LoVo (cell line): ENCODE data around the gene TBC1D14.
"Not testable (repeated sequence)": the region's sequence is repeated elsewhere in the genome, so short reads cannot be mapped to it uniquely, and the experiment has no call there.

ENCODE experiments used
- DNase-seq: peaks from one replicate; pipeline ENCODE4 v3.0.0-alpha.2; 2016; ENCODE audit warnings: low spot score

Gene TBC1D14

GRCh38 chr4:7062816-7063215 is 153.2 kb downstream of the TBC1D14 start:
- DNase-seq = no peak

GRCh38 chr4:7063362-7063761 is 153.7 kb downstream of the TBC1D14 start:
- DNase-seq = no peak

GRCh38 chr4:7066006-7066405 is 156.4 kb downstream of the TBC1D14 start:
- DNase-seq = no peak

- DNase-seq = no peak
Observed at GRCh38 chr4:7066493-7066892, 156.9 kb downstream of the TBC1D14 start.

- no peak for DNase-seq
Observed at GRCh38 chr4:7067126-7067451, 157.5 kb downstream of the TBC1D14 start.

GRCh38 chr4:7067452-7068278 is 158.0 kb downstream of the TBC1D14 start, which contains the start of gene GRPEL1:
TSS of gene GRPEL1 (minus strand) at chr4:7068064. CDS start at chr4:7068032, 32 bp downstream.
- peak; percentile 99 for DNase-seq

GRCh38 chr4:7068279-7068842 is 158.7 kb downstream of the TBC1D14 start:
- no peak for DNase-seq

GRCh38 chr4:7068883-7069282 is 159.3 kb downstream of the TBC1D14 start:
- no peak for DNase-seq

GRCh38 chr4:7070729-7071511 is 161.3 kb downstream of the TBC1D14 start:
- DNase-seq = peak; percentile 88

- no peak for DNase-seq
Observed at GRCh38 chr4:7073059-7073458, 163.4 kb downstream of the TBC1D14 start.

- no peak for DNase-seq
Observed at GRCh38 chr4:7073526-7074390, 164.1 kb downstream of the TBC1D14 start.

GRCh38 chr4:7074426-7074825 is 164.8 kb downstream of the TBC1D14 start:
- peak; percentile 45 for DNase-seq

GRCh38 chr4:7075962-7076695 is 166.5 kb downstream of the TBC1D14 start:
- DNase-seq = no peak

- no peak for DNase-seq
Observed at GRCh38 chr4:7076696-7077082, 167.1 kb downstream of the TBC1D14 start.

GRCh38 chr4:7077371-7077770 is 167.7 kb downstream of the TBC1D14 start:
- DNase-seq = no peak

- DNase-seq = no peak
Observed at GRCh38 chr4:7078025-7078424, 168.4 kb downstream of the TBC1D14 start.

- DNase-seq = not testable (repeated sequence)
Observed at GRCh38 chr4:7079483-7079882, 169.9 kb downstream of the TBC1D14 start.

- not testable (repeated sequence) for DNase-seq
Observed at GRCh38 chr4:7079909-7080308, 170.3 kb downstream of the TBC1D14 start.
